ENCODE results near the gene IGF2BP2. TPM values are rescaled to one million over a fixed set of nuclear protein-coding genes. Genes with fewer than 3 reads are reported as not detected.

IGF2BP2 gene
- total and polyA plus RNA-seq, 2 of the 13 experiments (the other 11 are each of a cell fraction or from before 2014, with no cell fraction given), result 6.5 to 46.0 TPM

DNA sequence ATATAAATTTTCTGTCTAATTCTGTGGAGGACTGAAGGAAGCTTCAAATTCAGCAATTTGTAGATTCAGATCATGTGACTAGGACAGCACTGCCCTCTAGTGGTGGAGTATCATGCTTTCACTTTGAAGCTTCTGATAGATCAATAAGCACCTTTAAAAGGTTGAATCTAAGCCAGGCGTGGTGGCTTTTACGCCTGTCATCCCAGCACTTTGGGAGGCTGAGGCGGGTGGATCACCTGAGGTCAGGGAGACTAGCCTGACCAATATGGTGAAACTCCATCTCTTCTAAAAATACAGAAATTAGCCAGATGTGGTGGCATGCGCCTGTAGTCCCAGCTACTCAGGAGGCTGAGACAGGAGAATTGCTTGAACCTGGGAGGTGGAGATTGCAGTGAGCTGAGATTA lies 56.3 kb downstream of the IGF2BP2 start (continued):
- TF ChIP-seq HNF1B (CRISPR knock-in tag; IDR thresholded peaks at IDR 0.05), result 0 out of 2 replicates have a peak, but pooled peaks have one; percentile 24

DNA sequence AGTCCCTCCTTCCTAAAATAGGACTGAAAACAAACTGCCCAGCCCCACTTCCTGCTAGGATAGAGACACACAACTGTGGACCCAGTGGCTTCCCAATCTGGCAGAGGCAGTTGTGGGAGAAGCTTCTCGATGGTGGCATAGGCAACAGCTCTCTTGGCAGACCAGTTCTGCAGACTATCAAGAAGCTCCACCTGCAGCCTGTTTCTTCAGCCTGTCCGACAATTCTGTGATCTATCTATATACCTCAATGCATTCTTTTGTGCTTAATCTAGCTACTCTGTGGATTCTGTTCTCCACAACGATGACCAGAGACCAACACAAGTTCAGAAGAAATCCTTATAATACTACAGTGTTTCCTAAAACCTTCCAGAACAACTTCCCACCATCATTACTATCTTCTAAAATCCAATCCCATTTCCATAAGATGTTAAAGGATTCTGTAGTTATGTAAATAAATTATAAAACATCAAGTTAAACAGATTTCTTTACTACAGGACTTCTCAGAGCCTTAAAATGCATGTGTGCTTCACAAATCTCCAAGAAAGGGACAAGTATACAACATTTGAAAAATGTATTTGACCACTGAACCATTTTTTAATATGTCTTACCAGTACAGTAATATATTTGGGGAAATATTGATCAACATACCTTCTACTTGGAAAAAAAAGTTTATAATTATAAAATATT lies 57.7 kb downstream of the IGF2BP2 start:
- intact Hi-C loops (cut with micrococcal nuclease; ENCODE audit: unreplicated experiment) (loop anchor here (1.0 to 5.0 kb wide), 2 partner anchors 33 to 105 kb away; no protein-coding TSS in a partner anchor), in situ Hi-C loops (cut with HindIII; ENCODE audit: extremely low pct_ligation_motif_present, low pct_unique_long_range_greater_than_20kb) (loop anchor here (5.0 kb wide), 1 partner anchor 90 kb away; no protein-coding TSS in a partner anchor)
- H3K4me3 ChIP-seq (replicated peaks in 1 of 3; ENCODE audit: insufficient read depth in 1 of 3, low read depth in 2 of 3, low read length in 3 of 3), result no peak overlapping the region
- no peaks in the 10 kb centered on the region for H3K9me3 ChIP-seq (ENCODE audit: low read length)
- 0 out of 2 replicates have a peak overlapping the region, but pooled peaks have one; percentile 14 for H3K4me2 ChIP-seq (ENCODE audit: low read depth, low read length)
- 78% methylated on average over 3 of the region's 3 CpGs for WGBS (ENCODE audit: low lambda C conversion rate)
- H3K36me3 ChIP-seq (replicated peaks in 1 of 2; ENCODE audit: control insufficient read depth in 1 of 2, insufficient read depth in 2 of 2, low read length in 2 of 2), result peaks cover 4 to 6% of the 10 kb centered on the region in 2 experiments; a peak in 3 of 5 replicates
- TF ChIP-seq SP4 (CRISPR knock-in tag; IDR thresholded peaks at IDR 0.05), result no peak
- TF ChIP-seq, protein P1, sequence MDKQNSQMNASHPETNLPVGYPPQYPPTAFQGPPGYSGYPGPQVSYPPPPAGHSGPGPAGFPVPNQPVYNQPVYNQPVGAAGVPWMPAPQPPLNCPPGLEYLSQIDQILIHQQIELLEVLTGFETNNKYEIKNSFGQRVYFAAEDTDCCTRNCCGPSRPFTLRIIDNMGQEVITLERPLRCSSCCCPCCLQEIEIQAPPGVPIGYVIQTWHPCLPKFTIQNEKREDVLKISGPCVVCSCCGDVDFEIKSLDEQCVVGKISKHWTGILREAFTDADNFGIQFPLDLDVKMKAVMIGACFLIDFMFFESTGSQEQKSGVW (CRISPR knock-in tag; IDR thresholded peaks at IDR 0.05; ENCODE audit: borderline replicate concordance), result no peak
- TF ChIP-seq FOXM1 (CRISPR knock-in tag; IDR thresholded peaks at IDR 0.05), result no peak
- TF ChIP-seq ZNF296 (CRISPR knock-in tag; conservative IDR thresholded peaks at IDR 0.05), result no peak
- peak; percentile 18; the same call in 1 of the 2 replicates for TF ChIP-seq ETV5 (CRISPR knock-in tag; IDR thresholded peaks at IDR 0.05; ENCODE audit: borderline replicate concordance)
- FAIRE-seq (no peak), ATAC-seq (peak; percentile 25; the same call in 2 of the 3 replicates), DNase-seq (ENCODE audit: low spot score) (no peak)
- ChIA-PET POLR2A (no interaction called here), CTCF (ENCODE audit: low intra/inter-chr PET ratio, low total read pairs) (interaction anchor here (1.4 to 1.9 kb wide), 3 partner anchors 8 to 90 kb away, joined by 3 to 12 read pairs (median 11); no protein-coding TSS in a partner anchor)
- H3K27me3 ChIP-seq (ENCODE audit: control insufficient read depth in 1 of 2, insufficient read depth in 2 of 2, low read length in 2 of 2), result no peaks in the 10 kb centered on the region
- H3K27ac ChIP-seq (ENCODE audit: extremely low read length, insufficient read depth, low read length), result peak overlapping the region; percentile 5
- peaks cover 97% of the 10 kb centered on the region for H4K20me1 ChIP-seq (ENCODE audit: insufficient read depth, low read length)
- peaks cover 95% of the 10 kb centered on the region for H3K79me2 ChIP-seq (ENCODE audit: insufficient read depth, low read length)
- no peak overlapping the region for H3K9ac ChIP-seq (ENCODE audit: insufficient read depth, low read depth, low read length)
- peaks cover 49% of the 10 kb centered on the region for H3K4me1 ChIP-seq (ENCODE audit: insufficient read depth, low read length)
- H2AFZ ChIP-seq (ENCODE audit: low read length), result no peak overlapping the region
- BruUV-seq (replicated peaks), result no TSS peak
